Measurements from ENCODE around the gene SLC22A17.
"Not testable (repeated sequence)": the region's sequence is repeated elsewhere in the genome, so short reads cannot be mapped to it uniquely, and the experiment has no call there.

The SLC22A17 gene

DNA sequence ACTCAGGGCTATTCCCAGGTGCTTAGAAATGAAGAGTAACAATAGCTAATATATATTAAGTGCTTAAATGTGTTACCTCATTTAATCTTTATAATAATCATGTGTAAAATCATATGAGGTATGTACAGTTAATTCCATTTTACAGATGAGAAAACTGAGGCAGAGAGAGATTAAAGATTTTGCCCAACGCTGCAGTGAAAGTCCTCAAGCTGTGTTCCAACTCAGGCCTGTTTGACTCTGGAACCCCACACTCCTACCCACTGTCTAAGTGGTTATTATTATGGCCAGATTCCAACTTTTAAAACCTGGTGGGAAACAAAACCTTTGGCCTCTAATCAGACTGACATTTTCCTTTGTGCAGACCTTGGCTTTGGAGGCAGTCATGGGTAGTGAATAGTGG lies 34.3 kb upstream of the SLC22A17 start:
- H3K4me3 ChIP-seq (ENCODE audit: control insufficient read depth, low read depth, low read length), result no peak overlapping the region
- TF ChIP-seq, protein P1, sequence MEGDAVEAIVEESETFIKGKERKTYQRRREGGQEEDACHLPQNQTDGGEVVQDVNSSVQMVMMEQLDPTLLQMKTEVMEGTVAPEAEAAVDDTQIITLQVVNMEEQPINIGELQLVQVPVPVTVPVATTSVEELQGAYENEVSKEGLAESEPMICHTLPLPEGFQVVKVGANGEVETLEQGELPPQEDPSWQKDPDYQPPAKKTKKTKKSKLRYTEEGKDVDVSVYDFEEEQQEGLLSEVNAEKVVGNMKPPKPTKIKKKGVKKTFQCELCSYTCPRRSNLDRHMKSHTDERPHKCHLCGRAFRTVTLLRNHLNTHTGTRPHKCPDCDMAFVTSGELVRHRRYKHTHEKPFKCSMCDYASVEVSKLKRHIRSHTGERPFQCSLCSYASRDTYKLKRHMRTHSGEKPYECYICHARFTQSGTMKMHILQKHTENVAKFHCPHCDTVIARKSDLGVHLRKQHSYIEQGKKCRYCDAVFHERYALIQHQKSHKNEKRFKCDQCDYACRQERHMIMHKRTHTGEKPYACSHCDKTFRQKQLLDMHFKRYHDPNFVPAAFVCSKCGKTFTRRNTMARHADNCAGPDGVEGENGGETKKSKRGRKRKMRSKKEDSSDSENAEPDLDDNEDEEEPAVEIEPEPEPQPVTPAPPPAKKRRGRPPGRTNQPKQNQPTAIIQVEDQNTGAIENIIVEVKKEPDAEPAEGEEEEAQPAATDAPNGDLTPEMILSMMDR (IDR thresholded peaks at IDR 0.05; ENCODE audit: control insufficient read depth, insufficient read depth, low read depth, low read length, missing control alignments), result no peak
- no peak for DNase-seq (ENCODE audit: low read depth)

DNA sequence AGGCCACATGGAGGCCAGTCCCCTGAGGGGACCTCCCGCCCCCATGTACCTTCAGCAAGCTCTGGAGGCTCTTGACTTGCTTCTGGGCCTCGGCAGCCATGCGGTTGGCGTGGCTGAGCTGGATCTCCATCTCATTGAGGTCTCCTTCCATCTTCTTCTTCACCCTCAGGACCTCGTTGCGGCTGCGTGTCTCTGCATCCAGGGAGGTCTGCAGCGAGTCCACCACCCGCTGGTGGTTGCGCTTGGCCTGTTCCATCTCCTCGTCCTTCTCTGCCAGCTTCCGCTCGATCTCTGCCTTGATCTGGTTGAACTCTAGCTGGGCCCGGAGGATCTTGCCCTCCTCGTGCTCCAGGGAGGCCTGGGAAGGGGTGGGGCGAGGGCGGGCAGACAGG lies 33.6 kb upstream of the SLC22A17 start:
- DNase-seq (ENCODE audit: low read depth); H3K4me3 ChIP-seq (ENCODE audit: control insufficient read depth, low read depth, low read length): not testable (repeated sequence)

DNA sequence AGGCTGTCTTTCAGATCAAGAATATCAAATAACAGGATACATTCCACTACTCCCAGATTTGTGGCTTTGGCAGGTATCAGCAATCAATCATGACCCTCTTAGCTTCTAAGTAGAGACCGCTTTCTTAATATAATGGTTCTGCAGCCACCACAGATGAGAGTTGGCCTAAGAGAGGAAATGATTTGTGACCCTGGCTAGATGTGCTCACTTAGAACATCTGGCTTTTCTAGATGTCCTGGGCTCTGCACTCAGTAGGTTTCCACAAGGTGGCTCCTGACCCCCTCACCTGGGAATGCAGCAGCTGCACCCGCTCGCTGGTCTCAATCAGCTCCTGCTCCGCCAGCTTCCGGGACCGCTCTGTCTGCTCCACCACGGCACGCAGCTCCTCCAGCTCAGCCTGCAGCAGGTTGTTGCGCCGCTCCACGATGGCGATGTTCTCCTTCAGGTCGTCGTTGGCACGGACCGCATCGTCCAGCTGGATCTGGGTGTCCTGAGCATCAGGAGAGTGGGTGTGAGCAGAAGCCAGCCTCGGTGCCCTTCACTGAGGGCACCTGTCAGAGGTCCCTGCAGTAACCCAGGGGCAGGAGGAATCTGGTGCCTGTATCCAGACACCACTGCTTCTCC lies 33.1 kb upstream of the SLC22A17 start:
- TF ChIP-seq, protein P1 (IDR thresholded peaks at IDR 0.05; ENCODE audit: control insufficient read depth, insufficient read depth, low read depth, low read length, missing control alignments), result no peak
- no peak overlapping the region for H3K4me3 ChIP-seq (ENCODE audit: control insufficient read depth, low read depth, low read length)
- DNase-seq (ENCODE audit: low read depth), result no peak

DNA sequence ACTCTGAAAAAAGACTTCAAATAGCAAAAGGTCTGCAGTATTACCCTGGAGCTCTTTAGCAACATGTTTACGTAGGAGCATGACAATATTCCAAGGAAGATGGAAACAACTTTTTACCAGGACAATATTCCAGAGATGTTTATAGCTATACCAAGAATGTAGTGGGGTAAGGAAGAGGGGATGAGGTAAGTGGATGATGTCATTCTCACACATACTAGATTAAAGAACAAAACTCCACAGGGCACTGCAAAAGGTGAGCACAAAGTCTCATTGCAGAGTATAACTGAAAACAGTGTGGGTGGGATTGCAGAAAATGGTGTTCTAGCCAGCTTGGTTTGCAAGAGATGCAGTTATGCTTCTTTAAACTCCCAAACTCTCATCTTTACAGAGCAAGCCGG lies 32.6 kb upstream of the SLC22A17 start:
- DNase-seq (ENCODE audit: low read depth), result no peak
- TF ChIP-seq, protein P1 (IDR thresholded peaks at IDR 0.05; ENCODE audit: control insufficient read depth, insufficient read depth, low read depth, low read length, missing control alignments), result no peak
- no peak overlapping the region for H3K4me3 ChIP-seq (ENCODE audit: control insufficient read depth, low read depth, low read length)

DNA sequence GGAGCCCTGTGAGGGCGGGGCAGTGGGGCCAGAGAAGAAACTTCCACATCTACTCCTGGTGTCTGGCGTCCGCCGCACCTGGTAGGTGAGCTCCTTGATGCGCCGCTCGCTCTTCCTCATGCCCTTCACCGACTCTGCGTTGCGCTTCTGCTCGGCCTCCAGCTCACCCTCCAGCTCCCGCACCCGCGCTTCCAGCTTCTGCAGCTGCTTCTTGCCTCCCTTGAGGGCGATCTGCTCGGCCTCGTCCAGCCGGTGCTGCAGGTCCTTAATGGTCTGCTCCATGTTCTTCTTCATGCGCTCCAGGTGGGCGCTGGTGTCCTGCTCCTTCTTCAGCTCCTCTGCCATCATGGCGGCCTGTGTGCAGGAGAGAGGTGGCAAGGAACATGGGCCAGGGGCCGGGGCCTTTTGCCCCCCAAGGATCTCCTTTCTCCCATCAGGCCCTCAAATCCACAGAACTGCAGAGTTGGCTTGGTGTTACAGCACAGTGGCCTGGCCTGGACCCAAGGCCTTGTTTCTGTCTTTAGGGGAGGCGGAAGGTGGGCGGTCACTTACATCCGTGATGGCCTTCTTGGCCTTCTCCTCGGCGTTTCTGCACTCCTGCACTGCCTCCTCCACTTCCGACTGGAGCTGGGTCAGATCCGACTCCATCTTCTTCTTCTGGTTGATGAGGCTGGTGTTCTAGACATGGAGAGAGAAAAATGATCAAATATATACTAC lies 31.8 kb upstream of the SLC22A17 start:
- H3K4me3 ChIP-seq (ENCODE audit: control insufficient read depth, low read depth, low read length), result no peak overlapping the region
- DNase-seq (ENCODE audit: low read depth), result no peak
- TF ChIP-seq, protein P1 (IDR thresholded peaks at IDR 0.05; ENCODE audit: control insufficient read depth, insufficient read depth, low read depth, low read length, missing control alignments), result no peak

DNA sequence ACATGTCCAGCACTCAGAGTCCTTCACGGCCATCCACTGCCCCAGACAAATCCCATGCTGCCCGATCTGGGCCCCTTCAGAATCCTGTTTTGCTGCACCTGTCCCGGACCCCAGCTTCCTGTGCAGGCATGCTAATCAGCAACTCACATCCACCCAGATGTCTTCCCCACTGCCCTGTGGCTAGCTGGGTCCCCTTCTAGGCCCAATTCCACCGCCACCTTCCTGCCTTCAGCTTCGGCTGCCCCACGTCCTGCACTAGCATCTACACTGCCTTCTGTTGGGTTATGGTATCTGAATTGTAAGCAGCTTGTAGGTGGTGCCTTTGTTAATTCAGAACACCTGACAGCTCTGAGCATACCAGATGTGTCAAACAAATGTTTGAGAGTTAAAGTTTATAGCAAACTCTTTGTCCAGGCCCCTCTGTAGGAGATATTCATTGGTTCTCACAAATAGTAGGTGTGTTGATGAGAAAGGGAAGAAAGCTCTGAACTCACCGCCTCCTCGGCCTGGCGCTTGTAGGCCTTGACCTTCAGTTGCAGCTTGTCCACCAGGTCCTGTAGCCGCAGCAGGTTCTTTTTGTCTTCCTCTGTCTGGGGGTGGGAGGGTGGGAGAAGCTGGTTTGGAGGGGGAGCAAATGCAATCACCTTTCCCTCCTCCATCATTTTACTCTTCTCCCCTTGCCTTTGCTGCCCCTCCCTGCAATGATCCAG lies 30.2 kb upstream of the SLC22A17 start:
- no peak for DNase-seq (ENCODE audit: low read depth)
- no peak overlapping the region for H3K4me3 ChIP-seq (ENCODE audit: control insufficient read depth, low read depth, low read length)

More for the DNA sequence above, 30.2 kb upstream of the SLC22A17 start:
- TF ChIP-seq, protein P1 (IDR thresholded peaks at IDR 0.05; ENCODE audit: control insufficient read depth, insufficient read depth, low read depth, low read length, missing control alignments), result no peak

Measured in AG09309 (cell line).